Transverse colon (tissue), 4 donors: ENCODE measurements around the gene MSX1. TPM values are rescaled to one million over a fixed set of nuclear protein-coding genes. Genes with fewer than 3 reads are reported as not detected.
A peak's percentile ranks its signal among the peaks of the same experiment; 100 is the strongest.

Source experiments
- DNase-seq: peaks from one replicate; pipeline ENCODE4 v3.0.0-alpha.2; 2019
- H3K27ac ChIP-seq, 4 donors: fragments of 200-600 bp; sonication (generic); 2 replicates each; pipeline ENCODE4 v1.5.1; 2016 to 2018; ENCODE audit warnings: inconsistent platforms in 4 of 4
- H3K27me3 ChIP-seq: fragments of 200-600 bp; sonication (generic); 2 replicates; pipeline ENCODE4 v1.5.1; 2017; ENCODE audit warnings: inconsistent platforms
- H3K36me3 ChIP-seq, 4 donors: fragments of 200-600 bp; sonication (generic); 2 replicates each; pipeline ENCODE4 v1.5.1; 2017 to 2019; ENCODE audit warnings: inconsistent platforms in 4 of 4
- H3K4me1 ChIP-seq, 4 donors: fragments of 200-600 bp; sonication (generic); 2 replicates each; pipeline ENCODE4 v1.5.1; 2017 to 2020; ENCODE audit warnings: inconsistent platforms in 4 of 4
- H3K4me3 ChIP-seq, 4 donors: fragments of 200-600 bp; sonication (generic); 1 replicate in 1 of 4; 2 replicates in 3 of 4; pipeline versions ENCODE4 v1.5.1 to v1.6.1; 2017 to 2019; ENCODE audit warnings: inconsistent platforms in 4 of 4
- H3K9me3 ChIP-seq, 2 donors: fragments of 200-600 bp; sonication (generic); 2 replicates each; pipeline ENCODE4 v1.5.1; 2017 to 2019; ENCODE audit warnings: inconsistent platforms in 2 of 2
- EP300 ChIP-seq: sonication (generic); formaldehyde crosslinking; IDR thresholded peaks from one replicate; pipeline ENCODE4 v1.6.1; 2017; ENCODE audit warnings: antibody characterized with exemption, low read depth
- POLR2A ChIP-seq: fragments of 450-650 bp; IDR thresholded peaks from one replicate; pipeline ENCODE4 v1.6.1; 2016; ENCODE audit warnings: antibody characterized with exemption, mild to moderate bottlenecking, moderate library complexity
- POLR2AphosphoS5 ChIP-seq, 3 donors: sonication (generic); formaldehyde crosslinking; IDR thresholded peaks; one replicate each; pipeline ENCODE4 v1.6.1; 2016; ENCODE audit warnings: antibody characterized with exemption in 3 of 3
- WGBS, 2 donors: methylation state at CpG; one replicate each; pipeline ENCODE4 v1.1.5; 2018; ENCODE audit warnings: low coverage in 1 of 2; 5-methylcytosine and 5-hydroxymethylcytosine counted together
- in situ Hi-C, 4 donors: fragments of 200-750 bp; cut with MboI; loops; one replicate each; pipeline versions ENCODE4 v1.15.0 to v1.15.1; 2017; ENCODE audit warnings: low sequenced_read_pairs in 3 of 4, low pct_ligation_motif_present in 1 of 4, low pct_unique_long_range_greater_than_20kb in 1 of 4
- intact Hi-C: fragments of 100-400 bp; cut with DNase I; formaldehyde crosslinking; loops from one replicate; pipeline ENCODE4 v1.15.1; 2023; ENCODE audit warnings: low total_unique reads
- total RNA-seq, 4 donors: library from RNA; depleted of rRNA; stranded (reverse); fragments of >200 nt; gene quantifications; one replicate each; pipeline ENCODE4 v1.1.0, GENCODE V29; 2016
- TF ChIP-seq, protein P1 (sequence below), 5 experiments: fragments of 200-600 bp in 3 of 5; fragments of 450-650 bp in 2 of 5; sonication (generic) in 3 of 5; IDR thresholded peaks; 1 replicate in 2 of 5; 2 replicates in 3 of 5; pipeline ENCODE4 v1.5.1; 2016 to 2017; ENCODE audit warnings: antibody characterized with exemption in 5 of 5, inconsistent platforms in 3 of 5, mild to moderate bottlenecking in 2 of 5, moderate library complexity in 1 of 5

Gene MSX1
- total RNA-seq, 4 donors from 2014 or later = 0.41 TPM; not detected in 3

DNA sequence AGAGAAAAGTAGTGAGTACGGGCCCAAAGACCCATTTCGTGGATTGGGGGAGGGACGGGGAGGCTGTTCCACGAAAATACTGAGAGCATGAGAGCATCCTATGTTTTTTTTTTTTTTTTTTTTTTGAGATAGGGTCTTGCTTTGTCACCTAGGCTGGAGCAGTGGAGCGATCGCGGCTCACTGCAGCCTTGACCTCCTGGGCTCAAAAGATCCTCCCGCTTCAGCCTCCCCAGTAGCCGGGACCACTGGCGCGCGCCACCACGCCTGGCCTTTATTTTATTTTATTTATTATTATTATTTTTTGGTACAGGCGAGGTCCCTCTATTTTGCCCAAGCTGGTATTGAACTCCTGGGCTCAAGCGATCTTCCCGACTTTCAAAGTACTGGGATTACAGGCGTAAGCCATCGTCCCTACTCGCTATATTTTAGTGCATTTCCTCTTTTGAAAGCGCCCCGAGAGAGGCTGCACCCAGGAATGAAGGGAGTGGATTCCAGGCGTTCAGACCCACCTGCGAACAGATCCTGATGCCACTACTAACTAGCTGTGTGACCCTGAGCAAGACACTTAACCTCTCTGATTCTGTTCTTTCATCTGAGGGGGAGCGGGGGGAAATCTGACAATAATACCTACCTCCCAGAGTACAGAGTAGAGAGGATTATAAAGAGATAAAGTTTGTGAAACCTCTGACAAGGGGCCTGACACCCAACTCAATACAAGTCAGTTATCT lies 5.4 kb upstream of the MSX1 start:
- peaks cover 99% of the 10 kb centered on the region for H3K27me3 ChIP-seq
- H3K4me3 ChIP-seq = no peak overlapping the region
- WGBS, 2 donors = 42% methylated on average over 10 to 24 of the region's 24 CpGs
- in situ Hi-C loops (loop anchor here in 1 of 4 donors (25.0 kb wide), 1 partner anchor 367 kb away; no protein-coding TSS in a partner anchor), intact Hi-C loops (no loop called here)
- TF ChIP-seq, protein P1, sequence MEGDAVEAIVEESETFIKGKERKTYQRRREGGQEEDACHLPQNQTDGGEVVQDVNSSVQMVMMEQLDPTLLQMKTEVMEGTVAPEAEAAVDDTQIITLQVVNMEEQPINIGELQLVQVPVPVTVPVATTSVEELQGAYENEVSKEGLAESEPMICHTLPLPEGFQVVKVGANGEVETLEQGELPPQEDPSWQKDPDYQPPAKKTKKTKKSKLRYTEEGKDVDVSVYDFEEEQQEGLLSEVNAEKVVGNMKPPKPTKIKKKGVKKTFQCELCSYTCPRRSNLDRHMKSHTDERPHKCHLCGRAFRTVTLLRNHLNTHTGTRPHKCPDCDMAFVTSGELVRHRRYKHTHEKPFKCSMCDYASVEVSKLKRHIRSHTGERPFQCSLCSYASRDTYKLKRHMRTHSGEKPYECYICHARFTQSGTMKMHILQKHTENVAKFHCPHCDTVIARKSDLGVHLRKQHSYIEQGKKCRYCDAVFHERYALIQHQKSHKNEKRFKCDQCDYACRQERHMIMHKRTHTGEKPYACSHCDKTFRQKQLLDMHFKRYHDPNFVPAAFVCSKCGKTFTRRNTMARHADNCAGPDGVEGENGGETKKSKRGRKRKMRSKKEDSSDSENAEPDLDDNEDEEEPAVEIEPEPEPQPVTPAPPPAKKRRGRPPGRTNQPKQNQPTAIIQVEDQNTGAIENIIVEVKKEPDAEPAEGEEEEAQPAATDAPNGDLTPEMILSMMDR (IDR thresholded peaks at IDR 0.05) = no peak
- TF ChIP-seq POLR2A (no peak), EP300 (no peak), POLR2AphosphoS5 (IDR thresholded peaks at IDR 0.05) (no peak)
- H3K27ac ChIP-seq = no peak overlapping the region
- no peaks in the 10 kb centered on the region for H3K9me3 ChIP-seq
- peaks cover 9 to 42% (median 24%) of the 10 kb centered on the region in 4 donors for H3K4me1 ChIP-seq
- H3K36me3 ChIP-seq = no peaks in the 10 kb centered on the region
- no peak for DNase-seq

DNA sequence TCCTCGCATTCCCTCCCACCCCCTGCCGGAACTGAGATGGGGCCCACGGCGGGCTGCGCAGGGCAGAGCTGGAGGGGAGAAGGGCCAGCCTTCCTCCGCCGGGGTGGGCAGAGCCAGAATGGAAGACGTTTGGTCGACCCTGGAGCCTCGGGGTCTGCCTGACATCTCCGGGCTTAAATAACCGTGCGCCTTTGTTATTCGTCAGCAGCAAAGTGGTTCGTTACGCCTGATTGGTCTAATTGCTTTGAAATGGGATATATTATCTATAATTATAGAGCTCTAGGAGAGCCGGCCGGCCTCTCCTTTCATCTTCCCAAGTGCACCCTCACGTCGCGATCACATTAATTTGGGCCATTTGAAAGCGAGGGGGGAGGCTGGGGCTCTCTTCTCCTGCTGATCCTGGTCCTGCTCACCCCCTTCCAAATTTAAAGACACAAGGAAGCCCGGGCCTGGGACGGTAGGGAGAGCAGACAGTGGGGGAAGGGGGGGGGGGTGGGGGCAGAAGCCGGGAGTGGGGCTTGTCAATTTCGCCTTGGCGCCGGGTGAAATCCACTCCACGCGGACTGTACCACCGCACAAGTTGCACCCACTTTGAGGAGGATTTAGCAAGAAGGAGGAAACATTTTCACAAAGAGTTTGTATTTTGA lies 4.7 kb upstream of the MSX1 start:
- intact Hi-C loops (no loop called here), in situ Hi-C loops (loop anchor here in 1 of 4 donors (25.0 kb wide), 1 partner anchor 367 kb away; no protein-coding TSS in a partner anchor)
- TF ChIP-seq, protein P1 (IDR thresholded peaks at IDR 0.05) = no peak
- TF ChIP-seq POLR2AphosphoS5 (IDR thresholded peaks at IDR 0.05) = no peak
- no peak for TF ChIP-seq EP300
- no peak for TF ChIP-seq POLR2A
- H3K36me3 ChIP-seq = no peaks in the 10 kb centered on the region
- no peak overlapping the region for H3K27ac ChIP-seq
- no peak for DNase-seq
- H3K27me3 ChIP-seq = peaks cover 99% of the 10 kb centered on the region
- no peak overlapping the region for H3K4me3 ChIP-seq
- 10% methylated on average over 31 of the region's 31 CpGs; no CpG with 5 or more reads in 1 of the 2 donors for WGBS, 2 donors
- peaks cover 9 to 46% (median 26%) of the 10 kb centered on the region in 4 donors for H3K4me1 ChIP-seq
- H3K9me3 ChIP-seq = no peaks in the 10 kb centered on the region

DNA sequence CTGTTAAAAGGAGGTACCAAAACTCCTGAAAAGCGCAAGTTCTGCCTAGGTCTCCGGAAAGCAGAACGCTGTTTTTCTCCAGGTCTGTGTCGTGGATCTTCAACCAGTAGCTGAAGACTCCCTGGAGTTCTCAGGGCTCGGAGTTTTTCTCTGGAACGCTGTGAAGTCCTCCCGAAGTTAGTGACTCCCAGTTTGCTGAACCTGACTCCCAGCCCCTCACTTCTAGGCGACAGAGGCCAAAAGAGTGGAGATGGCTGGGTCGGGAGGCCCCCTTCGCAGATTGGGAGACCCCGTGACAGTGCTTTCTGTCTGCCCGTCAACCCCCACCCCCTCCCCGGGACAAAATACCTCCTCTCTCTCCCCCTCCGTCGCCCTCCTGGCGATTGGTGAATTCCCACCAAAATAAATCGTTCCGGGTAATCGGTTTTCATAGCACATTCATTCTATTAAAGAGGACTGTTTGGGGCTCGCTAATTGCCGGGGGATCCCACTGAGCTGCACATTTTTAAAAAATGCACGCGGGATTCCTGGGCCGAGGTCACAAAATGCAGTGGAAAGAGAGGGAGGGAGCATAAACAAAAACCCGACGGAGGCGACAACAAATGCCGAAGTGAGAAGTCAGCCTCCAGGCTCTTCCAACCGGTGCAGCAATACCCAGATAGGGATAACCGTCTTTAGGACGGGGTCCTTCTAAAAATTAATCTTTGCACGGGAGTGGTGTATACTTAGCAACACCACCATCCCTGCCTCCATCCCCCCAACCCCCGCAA lies 4.0 kb upstream of the MSX1 start:
- no peaks in the 10 kb centered on the region for H3K36me3 ChIP-seq
- no peak for TF ChIP-seq POLR2AphosphoS5 (IDR thresholded peaks at IDR 0.05)
- in situ Hi-C loops (loop anchor here in 1 of 4 donors (25.0 kb wide), 1 partner anchor 368 kb away; no protein-coding TSS in a partner anchor), intact Hi-C loops (no loop called here)
- H3K9me3 ChIP-seq = no peaks in the 10 kb centered on the region
- no peak overlapping the region for H3K4me3 ChIP-seq
- no peak for DNase-seq
- peaks cover 13 to 53% (median 33%) of the 10 kb centered on the region in 4 donors for H3K4me1 ChIP-seq
- H3K27me3 ChIP-seq = peaks cover 100% of the 10 kb centered on the region
- H3K27ac ChIP-seq = no peak overlapping the region
- 7 to 8% methylated on average over 6 to 33 of the region's 33 CpGs for WGBS, 2 donors

DNA sequence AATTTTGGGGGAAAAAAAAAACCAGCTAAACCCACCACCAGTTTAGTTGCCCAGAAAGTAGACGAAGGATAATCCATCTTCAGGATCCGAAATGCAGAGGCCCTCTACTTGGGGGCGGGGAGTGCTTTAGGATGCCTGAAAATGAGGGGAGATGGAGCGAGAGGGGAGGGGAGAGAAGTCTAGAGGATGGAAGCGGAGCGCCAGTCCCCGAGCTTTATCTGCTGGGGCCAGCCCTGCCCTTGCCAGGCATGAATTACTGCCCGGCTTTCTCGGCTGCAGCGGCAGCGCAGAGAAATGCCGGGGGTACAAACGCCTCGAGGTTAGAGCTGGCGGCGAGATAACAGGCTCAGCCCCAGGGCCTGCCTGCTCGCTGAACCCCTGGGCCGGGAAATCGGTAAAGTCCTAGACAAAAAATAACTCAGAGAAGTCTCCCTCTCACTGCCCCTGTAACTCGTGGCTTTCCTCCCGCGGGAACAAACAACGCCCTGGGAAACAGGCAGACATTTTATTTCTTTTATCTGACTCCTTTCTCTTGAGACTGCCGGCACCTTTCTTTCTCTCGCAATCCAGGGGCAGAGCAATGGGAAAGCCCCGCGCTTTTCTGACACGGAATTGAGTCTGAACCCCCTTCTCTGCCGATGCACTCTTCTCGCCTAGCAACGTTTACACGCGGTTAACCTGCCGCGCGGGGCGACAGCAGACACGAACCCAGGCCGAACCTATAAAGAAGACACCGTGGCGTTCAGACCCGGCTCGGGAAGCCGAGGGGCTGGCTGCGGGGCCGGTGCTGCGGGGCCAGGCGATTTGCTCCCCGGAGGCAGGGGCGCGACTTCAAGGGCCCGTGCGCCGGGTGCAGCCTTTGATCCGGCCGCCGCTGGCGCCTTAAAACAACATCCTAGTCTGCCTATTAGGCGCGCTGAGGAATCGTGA lies 3.1 kb upstream of the MSX1 start:
- in situ Hi-C loops (loop anchor here in 1 of 4 donors (25.0 kb wide), 1 partner anchor 369 kb away; no protein-coding TSS in a partner anchor), intact Hi-C loops (no loop called here)
- no peak for DNase-seq
- H3K27me3 ChIP-seq = peaks cover 100% of the 10 kb centered on the region
- no peak for TF ChIP-seq POLR2A
- no peak for TF ChIP-seq POLR2AphosphoS5 (IDR thresholded peaks at IDR 0.05)
- TF ChIP-seq, protein P1 (IDR thresholded peaks at IDR 0.05) = no peak
- WGBS, 2 donors = 2 to 4% methylated on average over 6 to 40 of the region's 61 CpGs
- H3K4me1 ChIP-seq = peaks cover 20 to 61% (median 42%) of the 10 kb centered on the region in 4 donors
- H3K4me3 ChIP-seq = peak overlapping the region in 1 of 4 donors; percentile 30
- no peaks in the 10 kb centered on the region for H3K36me3 ChIP-seq
- H3K9me3 ChIP-seq = no peaks in the 10 kb centered on the region
- H3K27ac ChIP-seq = no peak overlapping the region
